ENCODE data around the gene ZNF580. TPM values are rescaled to one million over a fixed set of nuclear protein-coding genes. Genes with fewer than 3 reads are reported as not detected.

ZNF580 gene
- total RNA-seq, 2 donors from 2014 or later, result 49.7 to 70.5 TPM

DNA sequence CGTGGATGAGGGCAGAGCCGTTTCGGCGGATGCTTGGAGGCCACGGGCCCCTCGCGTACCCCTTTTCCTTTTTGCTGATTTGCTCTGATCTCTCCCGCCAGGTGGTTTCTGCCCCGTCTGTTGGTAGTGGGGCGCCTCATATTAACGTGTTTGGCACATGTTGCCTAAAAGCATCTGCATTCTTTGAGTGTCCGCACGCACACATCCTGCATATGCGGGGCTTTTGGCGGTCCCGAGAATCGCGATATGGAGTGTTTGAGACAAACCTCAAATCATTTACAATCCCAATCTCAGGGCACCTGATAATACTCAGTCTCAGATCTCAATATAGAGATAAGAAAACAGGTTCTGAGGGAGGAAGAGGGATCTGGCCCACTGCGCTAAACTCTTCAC, 14.8 kb downstream of the ZNF580 start:
- Histone ChIP-seq H3K4me3 (peak overlapping the region; percentile 88 to 94), H3K36me3 (peaks cover 0 to 3% of the 10 kb centered on the region in 2 donors), H3K4me1 (replicated peaks) (peaks cover 28% of the 10 kb centered on the region), H3K27ac (peak overlapping the region; percentile 98 to 99), H3K9me3 (no peaks in the 10 kb centered on the region), H3K27me3 (replicated peaks; ENCODE audit: insufficient read depth) (no peaks in the 10 kb centered on the region)
- TF ChIP-seq POLR2AphosphoS5 (IDR thresholded peaks at IDR 0.05) (no peak), POLR2A (IDR thresholded peaks at IDR 0.05) (no peak)
- TF ChIP-seq, protein P1, sequence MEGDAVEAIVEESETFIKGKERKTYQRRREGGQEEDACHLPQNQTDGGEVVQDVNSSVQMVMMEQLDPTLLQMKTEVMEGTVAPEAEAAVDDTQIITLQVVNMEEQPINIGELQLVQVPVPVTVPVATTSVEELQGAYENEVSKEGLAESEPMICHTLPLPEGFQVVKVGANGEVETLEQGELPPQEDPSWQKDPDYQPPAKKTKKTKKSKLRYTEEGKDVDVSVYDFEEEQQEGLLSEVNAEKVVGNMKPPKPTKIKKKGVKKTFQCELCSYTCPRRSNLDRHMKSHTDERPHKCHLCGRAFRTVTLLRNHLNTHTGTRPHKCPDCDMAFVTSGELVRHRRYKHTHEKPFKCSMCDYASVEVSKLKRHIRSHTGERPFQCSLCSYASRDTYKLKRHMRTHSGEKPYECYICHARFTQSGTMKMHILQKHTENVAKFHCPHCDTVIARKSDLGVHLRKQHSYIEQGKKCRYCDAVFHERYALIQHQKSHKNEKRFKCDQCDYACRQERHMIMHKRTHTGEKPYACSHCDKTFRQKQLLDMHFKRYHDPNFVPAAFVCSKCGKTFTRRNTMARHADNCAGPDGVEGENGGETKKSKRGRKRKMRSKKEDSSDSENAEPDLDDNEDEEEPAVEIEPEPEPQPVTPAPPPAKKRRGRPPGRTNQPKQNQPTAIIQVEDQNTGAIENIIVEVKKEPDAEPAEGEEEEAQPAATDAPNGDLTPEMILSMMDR (IDR thresholded peaks at IDR 0.05), result no peak
- intact Hi-C loops (cut with DNase I), result loop anchor here (10.0 kb wide), 1 partner anchor 541 kb away; the partner anchor contains the start of gene PPP1R12C
- DNase-seq (ENCODE audit: low spot score), result no peak
- WGBS, result under 1% methylated on average over 19 of the region's 19 CpGs

GRCh38 chr19:55656552-55656951, 15.8 kb downstream of the ZNF580 start:
- Histone ChIP-seq H3K36me3 (peaks cover 0 to 3% of the 10 kb centered on the region in 2 donors), H3K4me3 (peak overlapping the region; percentile 88 to 94), H3K9me3 (no peaks in the 10 kb centered on the region), H3K27me3 (replicated peaks; ENCODE audit: insufficient read depth) (no peaks in the 10 kb centered on the region), H3K4me1 (replicated peaks) (peaks cover 28% of the 10 kb centered on the region), H3K27ac (no peak overlapping the region)
- 46% methylated on average over 7 of the region's 7 CpGs for WGBS
- no peak for DNase-seq (ENCODE audit: low spot score)
- TF ChIP-seq POLR2AphosphoS5 (IDR thresholded peaks at IDR 0.05) (no peak), POLR2A (IDR thresholded peaks at IDR 0.05) (no peak)
- TF ChIP-seq, protein P1 (IDR thresholded peaks at IDR 0.05), result no peak
- intact Hi-C loops (cut with DNase I), result loop anchor here (10.0 kb wide), 1 partner anchor 542 kb away; the partner anchor contains the start of gene PPP1R12C

- 35% methylated on average over 18 of the region's 18 CpGs for WGBS
- intact Hi-C loops (cut with DNase I), result loop anchor here (10.0 kb wide), 1 partner anchor 542 kb away; the partner anchor contains the start of gene PPP1R12C
- Histone ChIP-seq H3K27me3 (replicated peaks; ENCODE audit: insufficient read depth) (no peaks in the 10 kb centered on the region), H3K4me1 (replicated peaks) (peaks cover 28% of the 10 kb centered on the region), H3K9me3 (no peaks in the 10 kb centered on the region), H3K36me3 (peaks cover 3 to 5% of the 10 kb centered on the region in 2 donors), H3K27ac (no peak overlapping the region), H3K4me3 (peak overlapping the region; percentile 88 to 94)
- no peak for TF ChIP-seq POLR2AphosphoS5 (IDR thresholded peaks at IDR 0.05)
- DNase-seq (ENCODE audit: low spot score), result peak; percentile 51
These were observed 16.4 kb downstream of the ZNF580 start for GRCh38 chr19:55656988-55657747.

DNA sequence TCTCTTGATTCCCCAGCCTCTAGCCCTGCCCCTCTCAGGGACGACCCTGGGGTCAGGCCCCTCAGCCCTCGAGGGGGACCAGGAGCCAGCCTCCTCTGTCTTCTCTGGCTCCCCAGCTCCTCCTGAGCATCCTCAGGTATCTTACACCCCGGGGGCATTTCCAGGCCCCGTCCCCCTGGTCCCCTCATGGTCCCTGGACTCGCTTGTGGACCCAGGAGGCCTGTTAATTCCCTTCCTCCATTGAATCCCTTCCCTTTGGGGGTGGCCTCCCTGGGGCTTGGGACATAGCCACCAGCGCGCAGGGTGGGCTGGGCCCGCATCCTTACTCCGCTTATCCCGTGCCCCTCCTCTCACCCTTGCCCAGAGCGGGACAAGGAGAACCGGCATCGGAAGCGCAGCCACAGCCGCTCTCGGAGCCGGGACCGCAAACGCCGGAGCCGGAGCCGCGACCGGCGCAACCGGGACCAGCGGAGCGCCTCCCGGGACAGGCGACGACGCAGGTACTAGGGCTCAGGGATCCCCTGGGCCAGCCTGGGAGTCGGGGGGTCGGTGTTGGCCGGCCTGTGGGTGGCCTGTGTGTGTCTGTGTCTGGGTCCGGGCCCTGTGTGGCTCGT, 18.2 kb downstream of the ZNF580 start:
- no peak for DNase-seq (ENCODE audit: low spot score)
- Histone ChIP-seq H3K4me3 (no peak overlapping the region), H3K27me3 (replicated peaks; ENCODE audit: insufficient read depth) (no peaks in the 10 kb centered on the region), H3K27ac (no peak overlapping the region), H3K4me1 (replicated peaks) (peaks cover 28% of the 10 kb centered on the region), H3K9me3 (no peaks in the 10 kb centered on the region), H3K36me3 (peaks cover 17 to 22% of the 10 kb centered on the region in 2 donors)
- WGBS, result 89% methylated on average over 37 of the region's 37 CpGs
- intact Hi-C loops (cut with DNase I), result loop anchor here (10.0 kb wide), 1 partner anchor 544 kb away; the partner anchor contains the start of gene PPP1R12C
- no peak for TF ChIP-seq POLR2AphosphoS5 (IDR thresholded peaks at IDR 0.05)
- TF ChIP-seq, protein P1 (IDR thresholded peaks at IDR 0.05), result no peak
- TF ChIP-seq POLR2A (IDR thresholded peaks at IDR 0.05), result no peak

DNA sequence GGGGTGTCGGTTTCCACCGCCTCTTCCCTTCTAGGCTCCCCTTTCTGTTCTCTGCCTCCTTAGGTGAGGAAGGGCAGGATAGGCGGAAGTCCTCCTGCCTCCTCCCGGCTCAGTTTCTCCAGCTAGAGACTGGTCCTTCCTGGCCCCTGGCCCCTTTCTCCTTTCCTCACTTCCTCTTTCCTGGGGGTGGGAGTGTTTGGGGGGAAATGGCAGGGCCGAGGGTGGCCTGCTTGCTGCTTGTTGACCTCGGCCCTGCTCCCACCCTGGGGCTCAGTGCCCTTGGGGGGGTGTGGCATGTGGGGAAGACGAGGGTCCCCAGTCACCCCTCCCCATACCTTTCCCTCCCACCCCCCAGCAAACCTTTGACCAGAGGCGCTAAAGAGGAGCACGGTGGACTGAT, 19.0 kb downstream of the ZNF580 start:
- TF ChIP-seq, protein P1 (IDR thresholded peaks at IDR 0.05), result no peak
- TF ChIP-seq POLR2A (IDR thresholded peaks at IDR 0.05), result no peak
- TF ChIP-seq POLR2AphosphoS5 (IDR thresholded peaks at IDR 0.05), result no peak
- H3K36me3 ChIP-seq, result peaks cover 22 to 31% of the 10 kb centered on the region in 2 donors
- no peaks in the 10 kb centered on the region for H3K9me3 ChIP-seq
- no peak for DNase-seq (ENCODE audit: low spot score)
- peaks cover 28% of the 10 kb centered on the region for H3K4me1 ChIP-seq (replicated peaks)
- H3K4me3 ChIP-seq, result no peak overlapping the region
- 72% methylated on average over 9 of the region's 9 CpGs for WGBS
- H3K27me3 ChIP-seq (replicated peaks; ENCODE audit: insufficient read depth), result no peaks in the 10 kb centered on the region
- intact Hi-C loops (cut with DNase I), result loop anchor here (10.0 kb wide), 1 partner anchor 545 kb away; the partner anchor contains the start of gene PPP1R12C
- no peak overlapping the region for H3K27ac ChIP-seq

All from prostate gland (tissue), 2 donors.